ENCODE measurements around the gene RRP8.

Gene RRP8

GRCh38 chr11:6598555-6598954 lies 4.9 kb downstream of the RRP8 start:
- no peak for DNase-seq

- no peak for DNase-seq
Measured at GRCh38 chr11:6596239-6596877, 7.1 kb downstream of the RRP8 start.

GRCh38 chr11:6594142-6594768 lies 9.2 kb downstream of the RRP8 start:
- DNase-seq, result no peak

GRCh38 chr11:6588018-6588417 lies 15.4 kb downstream of the RRP8 start:
- no peak for DNase-seq

GRCh38 chr11:6587360-6587953 lies 16.0 kb downstream of the RRP8 start:
- no peak for DNase-seq

GRCh38 chr11:6586434-6587359 lies 16.7 kb downstream of the RRP8 start:
- DNase-seq, result no peak

- DNase-seq, result no peak
Measured at GRCh38 chr11:6584528-6584927, 18.9 kb downstream of the RRP8 start.

- no peak for DNase-seq
Measured at GRCh38 chr11:6583584-6583983, 19.8 kb downstream of the RRP8 start.

GRCh38 chr11:6579681-6580080 lies 23.7 kb downstream of the RRP8 start:
- DNase-seq, result no peak

- DNase-seq, result no peak
Measured at GRCh38 chr11:6578134-6578533, 25.3 kb downstream of the RRP8 start.

GRCh38 chr11:6576471-6577373 lies 26.7 kb downstream of the RRP8 start:
- peak; percentile 11 for DNase-seq

GRCh38 chr11:6574816-6575715 lies 28.4 kb downstream of the RRP8 start:
- DNase-seq, result no peak

GRCh38 chr11:6572215-6572614 lies 31.2 kb downstream of the RRP8 start:
- no peak for DNase-seq

- DNase-seq, result no peak
Measured at GRCh38 chr11:6571434-6572008, 31.9 kb downstream of the RRP8 start.

- no peak for DNase-seq
Measured at GRCh38 chr11:6570691-6571427, 32.6 kb downstream of the RRP8 start.

- DNase-seq, result no peak
Measured at GRCh38 chr11:6569706-6570105, 33.7 kb downstream of the RRP8 start.

- DNase-seq, result no peak
Measured at GRCh38 chr11:6568191-6568918, 35.1 kb downstream of the RRP8 start.

- no peak for DNase-seq
Measured at GRCh38 chr11:6567371-6567745, 36.1 kb downstream of the RRP8 start.

- DNase-seq, result no peak
Measured at GRCh38 chr11:6566704-6567370, 36.6 kb downstream of the RRP8 start.
